ENCODE data around the gene TRPM4.
"Not testable (repeated sequence)": the region's sequence is repeated elsewhere in the genome, so short reads cannot be mapped to it uniquely, and the experiment has no call there.

Gene TRPM4

DNA sequence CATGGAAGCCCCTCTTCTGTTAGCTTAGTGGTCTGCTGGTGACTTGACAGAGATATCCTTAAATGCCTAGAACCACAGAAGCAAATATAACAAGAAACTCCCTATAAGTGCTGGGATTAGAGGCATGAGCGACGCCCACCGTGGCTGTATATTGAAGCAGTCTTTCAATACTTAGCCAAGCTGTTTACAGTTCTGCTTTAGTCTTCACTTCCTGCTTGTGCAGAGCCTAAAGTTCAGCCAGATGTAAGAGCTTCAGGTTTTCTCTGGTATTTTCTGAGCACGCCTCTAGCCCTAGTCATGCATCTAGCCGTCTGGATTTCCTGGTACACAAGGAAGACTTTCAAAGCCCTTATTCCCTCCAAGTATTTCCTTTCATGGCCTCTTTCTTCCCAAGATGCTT lies 28.5 kb downstream of the TRPM4 start:
- no peak for DNase-seq

DNA sequence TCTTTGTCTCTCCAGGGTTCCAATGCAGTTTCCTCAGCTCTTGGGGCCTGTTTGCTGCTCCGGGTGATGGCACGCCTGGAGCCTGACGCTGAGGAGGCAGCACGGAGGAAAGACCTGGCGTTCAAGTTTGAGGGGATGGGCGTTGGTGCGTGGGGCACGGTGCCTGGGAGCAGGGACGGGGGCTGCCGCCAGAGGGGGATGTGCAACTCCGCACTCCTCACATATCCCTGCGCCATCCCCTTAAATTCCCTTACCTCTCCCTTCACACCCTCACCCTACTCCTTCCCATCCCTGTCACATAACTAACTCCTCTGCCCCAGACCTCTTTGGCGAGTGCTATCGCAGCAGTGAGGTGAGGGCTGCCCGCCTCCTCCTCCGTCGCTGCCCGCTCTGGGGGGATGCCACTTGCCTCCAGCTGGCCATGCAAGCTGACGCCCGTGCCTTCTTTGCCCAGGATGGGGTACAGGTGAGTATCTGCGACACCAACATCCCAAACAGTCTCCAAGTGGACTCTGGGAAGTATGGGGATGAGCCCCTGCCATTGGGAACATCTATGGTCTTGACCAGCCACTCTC lies 31.1 kb downstream of the TRPM4 start:
- DNase-seq = no peak

DNA sequence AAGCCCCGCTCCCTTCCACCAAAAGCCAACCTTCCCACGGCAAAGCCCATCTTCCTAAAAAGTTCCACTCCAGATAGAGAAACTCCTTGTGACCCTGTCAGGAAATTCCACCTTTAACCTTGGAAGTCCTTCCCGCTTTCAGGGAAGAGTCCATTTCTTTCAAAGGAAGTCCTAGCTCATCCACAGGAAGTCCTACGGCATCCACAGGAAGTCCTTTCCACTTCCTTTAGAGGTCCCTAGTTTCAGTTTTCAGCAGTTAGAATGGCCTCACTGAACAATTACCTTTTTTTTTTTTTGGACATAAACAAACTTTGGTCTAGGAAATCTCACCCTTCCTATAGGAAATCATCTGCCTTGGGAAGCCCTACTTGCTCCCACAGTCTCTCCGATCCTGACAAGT lies 31.7 kb downstream of the TRPM4 start:
- no peak for DNase-seq

DNA sequence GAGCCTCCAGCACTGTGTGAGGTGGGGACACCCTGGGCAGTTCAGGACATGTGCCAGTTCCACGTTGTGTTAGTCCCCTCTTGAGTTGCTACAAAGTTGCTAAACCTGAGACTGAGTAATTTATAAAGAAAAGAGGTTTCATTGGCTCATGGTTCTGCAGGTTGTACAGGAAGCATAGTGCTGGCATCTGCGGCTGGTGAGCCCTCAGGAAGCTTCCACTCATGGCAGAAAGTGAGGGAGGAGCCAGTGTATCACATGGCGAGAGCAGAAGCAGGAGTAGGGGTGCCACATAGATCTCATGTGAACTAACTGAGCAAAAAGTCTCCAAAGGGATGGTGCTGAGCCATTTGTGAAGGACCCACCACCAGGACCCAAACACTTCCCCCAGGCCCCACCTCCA lies 33.2 kb downstream of the TRPM4 start:
- no peak for DNase-seq

DNA sequence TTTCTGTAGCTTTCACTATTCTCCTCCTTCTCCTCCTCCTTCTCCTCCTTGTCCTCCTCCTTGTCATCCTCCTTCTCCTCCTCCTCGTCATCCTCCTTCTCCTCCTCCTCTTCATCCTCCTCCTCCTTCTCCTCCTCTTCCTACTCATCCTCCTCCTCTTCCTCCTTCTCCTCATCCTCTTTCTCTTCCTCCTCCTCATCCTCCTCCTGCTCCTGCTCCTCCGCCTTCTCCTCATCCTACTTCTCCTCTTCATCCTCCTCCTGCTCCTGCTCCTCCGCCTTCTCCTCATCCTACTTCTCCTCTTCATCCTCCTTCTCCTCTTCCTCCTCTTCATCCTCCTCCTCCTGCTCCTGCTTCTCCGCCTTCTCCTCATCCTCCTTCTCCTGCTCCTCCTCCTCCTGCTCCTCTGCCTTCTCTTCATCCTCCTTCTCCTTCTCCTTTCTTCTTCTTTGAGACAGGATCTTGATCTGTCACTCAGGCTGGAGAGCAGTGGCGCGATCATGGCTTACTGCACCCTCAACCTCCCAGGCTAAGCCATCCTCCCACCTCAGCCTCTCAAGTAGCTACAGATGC lies 36.3 kb downstream of the TRPM4 start:
- no peak for DNase-seq

DNA sequence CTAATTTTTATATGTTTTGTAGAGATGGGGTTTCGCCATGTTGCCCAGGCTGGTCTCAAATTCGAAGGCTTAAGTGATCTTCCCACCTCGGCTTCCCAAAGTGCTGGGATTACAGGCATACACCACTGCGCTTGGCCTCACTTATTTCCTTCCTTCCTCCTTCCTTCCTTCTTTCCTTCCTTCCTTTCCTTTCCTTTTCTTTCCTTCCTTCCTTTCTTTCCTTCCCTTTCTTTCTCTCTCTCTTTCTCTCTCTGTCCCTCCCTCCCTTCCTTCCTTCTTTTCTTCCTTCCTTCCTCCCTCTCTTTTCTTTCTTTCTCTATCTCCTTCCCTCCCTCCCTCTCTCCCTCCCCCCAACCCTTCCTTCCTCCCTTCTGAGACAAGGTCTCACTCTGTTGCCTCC lies 36.8 kb downstream of the TRPM4 start:
- DNase-seq = no peak

DNA sequence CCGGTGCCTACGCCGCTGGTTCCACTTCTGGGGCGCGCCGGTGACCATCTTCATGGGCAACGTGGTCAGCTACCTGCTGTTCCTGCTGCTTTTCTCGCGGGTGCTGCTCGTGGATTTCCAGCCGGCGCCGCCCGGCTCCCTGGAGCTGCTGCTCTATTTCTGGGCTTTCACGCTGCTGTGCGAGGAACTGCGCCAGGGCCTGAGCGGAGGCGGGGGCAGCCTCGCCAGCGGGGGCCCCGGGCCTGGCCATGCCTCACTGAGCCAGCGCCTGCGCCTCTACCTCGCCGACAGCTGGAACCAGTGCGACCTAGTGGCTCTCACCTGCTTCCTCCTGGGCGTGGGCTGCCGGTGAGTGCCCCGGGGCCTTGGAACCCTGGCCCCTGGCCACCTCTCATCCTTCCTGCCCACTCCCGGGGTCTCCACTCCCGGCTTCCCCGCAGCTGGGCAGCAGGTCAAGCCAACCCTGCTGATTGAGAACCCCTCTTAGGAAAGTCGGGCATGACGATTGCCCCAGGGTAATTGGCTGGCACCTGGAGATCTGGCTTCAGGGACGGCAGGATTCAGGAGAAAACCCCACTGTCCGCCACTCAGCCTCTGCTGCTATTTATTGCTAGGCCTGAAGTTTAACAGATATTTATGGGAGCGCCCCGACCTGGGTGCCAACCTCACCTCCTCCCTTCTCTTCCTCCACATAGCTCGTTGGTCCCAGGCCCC lies 39.1 kb downstream of the TRPM4 start:
- DNase-seq = peak in 25 of 58 donors; percentile 3 to 65 (median 20)

DNA sequence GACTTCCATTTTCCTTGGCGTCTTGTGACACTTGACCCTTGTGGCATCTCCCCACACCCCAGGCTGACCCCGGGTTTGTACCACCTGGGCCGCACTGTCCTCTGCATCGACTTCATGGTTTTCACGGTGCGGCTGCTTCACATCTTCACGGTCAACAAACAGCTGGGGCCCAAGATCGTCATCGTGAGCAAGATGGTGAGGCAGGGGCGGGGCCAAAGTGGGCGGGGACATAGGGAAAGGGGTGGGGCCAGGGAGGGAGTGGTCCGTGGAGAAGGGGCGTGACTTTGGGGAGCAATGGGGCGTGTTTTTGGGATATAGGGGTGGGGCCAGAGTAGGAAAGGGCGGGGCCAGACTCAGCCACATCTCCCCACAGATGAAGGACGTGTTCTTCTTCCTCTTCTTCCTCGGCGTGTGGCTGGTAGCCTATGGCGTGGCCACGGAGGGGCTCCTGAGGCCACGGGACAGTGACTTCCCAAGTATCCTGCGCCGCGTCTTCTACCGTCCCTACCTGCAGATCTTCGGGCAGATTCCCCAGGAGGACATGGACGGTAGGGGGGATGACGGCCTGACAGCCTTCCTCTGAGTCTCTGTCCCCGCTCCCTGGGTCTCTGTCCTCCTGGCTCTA lies 42.8 kb downstream of the TRPM4 start:
- no peak for DNase-seq

DNA sequence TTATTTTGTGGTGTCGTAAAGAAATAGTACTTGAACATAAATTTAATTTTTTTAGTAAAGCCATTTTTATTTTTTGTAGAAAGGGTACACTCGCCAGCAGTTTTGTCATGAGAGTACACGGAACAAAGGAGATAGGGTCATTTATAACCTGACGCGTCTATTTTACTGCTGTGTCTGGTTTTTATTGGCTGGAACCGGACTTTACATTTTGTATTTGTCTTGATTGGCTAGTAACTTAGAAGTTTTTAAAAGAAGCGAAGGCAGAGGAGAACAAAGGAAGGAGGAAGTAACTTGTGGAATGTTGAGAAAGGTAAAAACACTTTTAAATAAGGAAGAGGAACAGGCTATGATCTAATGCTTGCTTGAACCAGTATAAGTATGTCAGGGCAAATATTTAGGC lies 43.5 kb downstream of the TRPM4 start:
- DNase-seq = no peak

DNA sequence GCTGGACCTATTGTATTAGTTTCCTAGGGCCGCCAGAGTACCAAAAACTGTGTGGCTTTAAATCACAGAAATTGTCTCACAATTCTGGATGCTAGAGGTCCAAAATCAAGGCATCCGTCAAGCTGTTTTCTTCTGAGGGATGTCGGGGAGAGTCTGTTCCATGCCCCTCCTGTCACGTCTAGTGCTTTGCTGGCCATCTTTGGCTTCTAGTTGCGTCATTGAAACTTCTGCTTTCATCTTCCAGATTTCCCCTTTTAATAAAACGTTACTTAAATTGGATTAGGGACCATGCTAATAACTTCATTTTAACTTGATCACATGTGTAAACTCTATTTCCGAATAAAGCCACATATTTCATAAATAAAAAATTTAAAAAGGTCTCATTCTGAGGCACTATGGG lies 47.5 kb downstream of the TRPM4 start:
- peak in 1 of 58 donors; percentile 6 for DNase-seq

DNA sequence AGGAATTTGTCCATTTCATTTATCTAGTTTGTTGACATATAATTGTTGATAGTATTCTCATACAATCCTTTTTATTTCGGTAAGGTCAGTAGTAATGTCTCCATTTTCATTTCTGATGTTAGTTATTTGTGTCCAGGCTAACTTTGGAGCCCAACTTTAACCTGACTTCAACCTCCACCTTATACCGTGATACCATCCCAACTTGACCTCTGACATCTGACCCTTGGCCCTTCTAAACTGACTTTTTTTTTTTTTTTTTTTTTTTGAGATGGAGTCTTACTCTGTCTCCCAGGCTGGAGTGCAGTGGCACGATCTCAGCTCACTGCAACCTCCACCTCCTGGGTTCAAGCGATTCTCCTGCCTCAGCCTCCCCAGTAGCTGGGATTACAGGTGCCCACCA lies 51.9 kb downstream of the TRPM4 start:
- not testable (repeated sequence) for DNase-seq

DNA sequence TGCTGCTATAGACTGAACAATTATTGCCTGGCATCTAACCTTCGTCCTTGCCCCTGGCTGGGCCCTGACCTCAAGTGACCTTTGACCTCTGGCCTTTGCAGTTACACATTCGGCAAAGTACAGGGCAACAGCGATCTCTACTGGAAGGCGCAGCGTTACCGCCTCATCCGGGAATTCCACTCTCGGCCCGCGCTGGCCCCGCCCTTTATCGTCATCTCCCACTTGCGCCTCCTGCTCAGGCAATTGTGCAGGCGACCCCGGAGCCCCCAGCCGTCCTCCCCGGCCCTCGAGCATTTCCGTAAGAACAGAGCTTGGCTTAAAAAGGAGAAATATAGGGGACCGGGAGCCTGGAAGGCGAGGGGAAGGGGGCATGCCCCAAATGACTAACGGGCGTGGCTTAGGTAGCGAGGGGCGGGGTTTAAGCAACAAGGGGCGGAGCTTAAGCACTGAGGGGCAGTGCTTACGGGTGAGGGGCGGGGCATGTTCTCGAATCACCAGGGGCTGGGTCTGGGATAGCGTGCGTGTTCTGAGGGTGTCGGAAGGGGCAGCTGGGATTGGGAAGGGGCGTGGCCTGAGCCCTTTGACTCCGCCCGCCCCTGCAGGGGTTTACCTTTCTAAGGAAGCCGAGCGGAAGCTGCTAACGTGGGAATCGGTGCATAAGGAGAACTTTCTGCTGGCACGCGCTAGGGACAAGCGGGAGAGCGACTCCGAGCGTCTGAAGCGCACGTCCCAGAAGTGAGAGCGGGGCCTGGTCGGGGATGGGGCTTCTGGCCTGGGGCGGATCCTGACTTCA lies 52.7 kb downstream of the TRPM4 start:
- peak in 8 of 58 donors; percentile 3 to 36 (median 8) for DNase-seq

DNA sequence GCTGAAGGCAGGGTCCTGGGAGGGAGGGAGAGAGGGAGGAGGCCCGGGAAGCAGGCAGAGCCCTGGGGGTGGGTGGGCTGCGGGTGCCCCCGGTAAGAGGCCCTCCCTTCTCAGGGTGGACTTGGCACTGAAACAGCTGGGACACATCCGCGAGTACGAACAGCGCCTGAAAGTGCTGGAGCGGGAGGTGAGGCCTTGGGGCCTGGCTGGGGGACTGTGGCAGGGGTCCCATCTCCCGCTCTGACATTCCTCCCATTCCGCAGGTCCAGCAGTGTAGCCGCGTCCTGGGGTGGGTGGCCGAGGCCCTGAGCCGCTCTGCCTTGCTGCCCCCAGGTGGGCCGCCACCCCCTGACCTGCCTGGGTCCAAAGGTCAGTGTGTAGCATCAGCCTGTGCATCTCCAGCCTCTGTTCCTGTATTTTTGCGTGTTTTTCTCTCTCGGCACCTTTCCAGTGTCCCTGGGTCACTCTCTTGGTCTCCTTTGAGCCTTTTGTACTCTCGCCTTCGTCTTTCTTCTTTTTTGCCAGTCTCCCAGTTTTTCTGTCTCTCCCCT lies 53.4 kb downstream of the TRPM4 start:
- no peak for DNase-seq

DNA sequence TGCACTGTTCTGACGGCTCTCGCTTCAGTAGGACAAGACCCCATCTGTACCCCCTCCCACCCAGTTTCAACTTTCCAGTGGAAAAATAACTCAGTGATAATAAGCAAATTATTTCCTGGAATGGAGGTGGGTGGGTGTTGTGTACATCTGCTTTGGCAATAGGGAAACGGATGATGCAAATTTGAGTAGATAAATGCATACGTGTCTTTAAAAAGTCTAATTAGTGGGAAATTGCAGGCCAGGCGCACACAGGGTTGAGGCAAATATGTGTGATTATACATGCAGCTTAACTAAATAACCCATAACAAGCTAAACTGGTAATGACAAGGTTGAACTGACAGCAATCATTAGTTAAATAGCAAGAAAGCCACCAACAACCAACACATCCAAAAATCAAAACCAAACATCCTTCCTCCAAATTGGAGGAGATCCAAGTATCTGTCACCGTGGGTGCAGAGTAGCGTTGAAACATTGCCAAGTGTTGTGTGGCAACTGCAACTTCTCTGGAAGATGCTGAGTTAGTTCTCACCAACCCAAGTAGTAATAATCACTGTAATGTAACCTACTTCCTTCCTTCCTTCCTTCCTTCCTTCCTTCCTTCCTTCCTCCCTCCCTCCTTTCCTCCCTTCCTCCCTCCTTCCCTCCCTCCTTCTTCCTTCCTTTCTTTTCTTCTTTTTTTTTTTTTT lies 54.6 kb downstream of the TRPM4 start:
- no peak for DNase-seq

DNA sequence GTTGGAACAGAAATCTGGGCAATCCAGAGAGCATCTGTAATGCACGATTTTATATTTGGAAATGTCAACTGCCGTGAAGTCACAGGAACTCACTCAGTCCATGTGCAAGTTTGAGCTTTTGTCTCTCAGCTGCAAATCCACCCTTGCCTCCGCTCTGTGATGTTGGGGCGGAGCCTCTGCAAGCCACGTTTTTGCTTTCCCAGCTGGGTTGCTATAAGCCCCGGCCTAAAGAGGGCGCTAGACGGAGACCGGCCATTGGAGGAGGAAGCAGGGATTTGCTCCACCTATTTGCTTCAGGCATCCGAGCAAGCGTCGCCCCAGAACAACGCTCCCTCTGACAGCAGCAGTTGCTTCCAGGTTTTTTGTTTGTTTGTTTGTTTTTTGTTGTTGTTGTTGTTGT lies 56.2 kb downstream of the TRPM4 start:
- no peak for DNase-seq

DNA sequence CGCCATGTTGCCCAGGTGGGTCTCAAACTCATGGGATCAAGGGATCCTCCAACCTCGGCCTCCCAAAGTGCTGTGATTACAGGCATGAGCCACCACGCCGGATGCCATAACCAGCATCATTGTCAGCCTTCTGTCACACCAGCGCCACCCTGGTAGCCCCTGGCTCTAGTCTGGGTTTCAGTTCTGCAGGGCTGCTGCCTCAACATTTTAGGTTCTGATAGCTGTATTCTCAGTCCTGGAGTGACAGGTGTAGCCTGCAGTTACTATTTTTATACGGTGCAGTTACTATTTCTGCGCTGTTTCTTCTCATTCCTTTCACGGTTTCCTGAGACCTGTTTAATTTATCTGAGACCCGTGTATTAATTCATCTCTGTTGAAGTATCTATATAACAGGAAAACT lies 57.1 kb downstream of the TRPM4 start:
- no peak for DNase-seq

DNA sequence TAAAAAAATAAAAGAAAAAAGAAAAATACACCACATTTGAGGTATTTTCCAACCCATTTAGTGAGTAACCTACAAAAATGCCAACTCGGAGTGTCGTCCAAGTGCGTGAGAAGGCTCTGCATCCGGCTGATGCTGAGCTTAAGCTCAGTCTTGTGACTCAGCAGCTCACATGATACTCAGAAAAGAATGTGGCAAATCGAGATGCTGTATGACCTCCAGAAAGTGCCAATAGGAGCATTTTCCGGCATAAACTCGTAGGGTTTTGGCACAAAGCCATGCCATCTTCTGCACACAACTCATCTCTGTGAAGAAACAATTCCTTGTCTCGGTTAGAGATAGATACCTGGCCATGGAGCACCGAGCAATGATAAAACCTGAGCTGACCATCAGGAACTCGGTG lies 58.5 kb downstream of the TRPM4 start:
- DNase-seq = no peak

DNA sequence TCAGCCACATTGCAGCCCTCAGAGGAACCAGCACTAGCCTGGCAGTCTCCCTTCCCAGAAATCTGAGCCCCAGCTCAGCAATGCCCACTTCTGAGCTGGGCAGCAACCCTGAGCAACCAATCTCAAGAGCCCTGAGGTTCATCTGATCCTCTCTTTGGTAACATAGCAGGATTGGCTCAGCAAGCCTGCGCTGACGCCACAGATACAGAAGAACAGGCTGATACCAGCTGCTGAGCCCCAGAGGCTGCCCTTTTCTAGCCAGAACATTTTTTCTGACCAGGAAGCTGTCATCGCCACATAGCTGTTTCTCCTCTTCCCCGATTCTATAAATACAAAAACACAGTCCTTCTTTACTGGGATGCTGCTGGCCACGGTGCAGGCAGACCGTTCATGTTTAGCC lies 59.8 kb downstream of the TRPM4 start:
- peak in 1 of 58 donors; percentile 16 for DNase-seq

DNA sequence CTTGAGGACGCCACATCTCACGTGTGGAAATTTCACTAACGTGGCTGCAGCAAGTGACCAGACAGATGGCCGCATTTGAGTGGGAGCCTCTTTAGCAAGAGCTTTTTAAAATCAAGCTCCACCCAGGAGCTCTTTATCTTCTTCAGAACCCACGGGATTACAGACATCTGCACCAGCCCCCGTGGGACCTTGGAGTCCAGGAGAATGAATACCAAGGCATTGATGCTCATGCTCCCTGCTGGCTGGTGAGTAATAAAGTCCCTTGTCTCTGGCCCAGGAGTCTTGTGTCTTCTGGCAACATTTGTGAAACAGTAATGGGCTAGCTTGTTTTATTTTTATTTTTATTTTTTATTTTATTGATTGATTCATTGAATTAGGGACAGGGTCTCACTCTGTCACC lies 64.4 kb downstream of the TRPM4 start:
- no peak for DNase-seq

DNA sequence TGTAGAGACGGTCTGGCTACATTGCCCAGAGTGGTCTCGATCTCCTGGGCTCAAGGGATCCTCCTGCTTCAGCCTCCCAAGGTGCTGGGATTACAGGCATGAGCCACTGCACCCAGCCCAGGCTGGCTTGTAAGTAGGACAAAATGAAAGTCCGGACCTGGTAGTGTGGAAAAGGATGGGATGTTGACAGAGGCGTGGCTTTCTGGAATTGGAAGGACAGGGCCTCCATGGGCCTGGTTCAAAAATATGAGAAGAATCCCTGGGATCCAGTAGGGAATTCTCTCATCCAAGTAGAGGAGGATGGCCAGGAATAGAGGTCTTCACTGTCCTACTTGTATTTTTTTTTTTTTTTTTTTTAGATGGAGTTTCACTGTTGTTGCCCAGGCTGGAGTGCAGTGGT lies 64.9 kb downstream of the TRPM4 start:
- no peak for DNase-seq

DNA sequence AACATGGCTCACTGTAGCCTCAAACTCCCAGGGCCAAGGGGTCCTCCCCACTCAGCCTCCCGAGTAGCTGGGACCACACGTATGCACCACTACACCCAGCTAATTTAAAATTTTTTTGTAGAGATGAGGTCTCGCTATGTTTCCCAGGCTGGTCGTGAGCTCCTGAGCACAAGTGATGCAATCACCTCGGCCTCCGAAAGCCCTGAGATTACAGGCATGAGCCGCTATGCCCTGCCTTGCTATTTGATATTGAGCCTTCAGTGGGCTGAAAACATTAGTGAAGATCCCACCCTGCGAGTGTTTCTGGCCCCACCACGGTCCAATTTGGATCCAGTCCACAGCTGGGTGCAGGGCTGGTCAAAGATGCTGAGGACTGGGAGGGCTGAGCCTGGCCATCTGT lies 65.9 kb downstream of the TRPM4 start:
- no peak for DNase-seq
